DOHH2 (cell line): Measurements from ENCODE around the gene FSHB.

Experiments used
- CTCF ChIP-seq: fragments of 200-600 bp; sonication (generic); IDR thresholded peaks from one replicate; pipeline ENCODE4 v1.5.1; 2014; ENCODE audit warnings: antibody characterized with exemption, mild to moderate bottlenecking, low read depth, low read length; ENCODE audit not compliant: poor library complexity, severe bottlenecking
- EZH2phosphoT487 ChIP-seq: fragments of 200-600 bp; sonication (generic); IDR thresholded peaks from 2 replicates; pipeline ENCODE4 v1.6.1; 2017; ENCODE audit warnings: borderline replicate concordance, mild to moderate bottlenecking, antibody characterized with exemption, low read length, moderate library complexity, mixed read lengths

GRCh38 chr11:30257058-30257457 lies 26.2 kb downstream of the FSHB start:
- TF ChIP-seq CTCF (no peak), EZH2phosphoT487 (no peak)
